HEK293T (cell line): Measurements from ENCODE around the gene ERI3.

Experiments
- ARNT ChIP-seq: fragments of 450-650 bp; IDR thresholded peaks from 2 replicates; pipeline ENCODE4 v1.6.1; 2017; ENCODE audit warnings: mild to moderate bottlenecking
- ELF4 ChIP-seq: fragments of 450-650 bp; IDR thresholded peaks from 2 replicates; pipeline ENCODE4 v1.6.1; 2017; ENCODE audit warnings: antibody characterized with exemption
- L3MBTL2 ChIP-seq: fragments of 450-650 bp; conservative IDR thresholded peaks from 2 replicates; pipeline ENCODE4 v1.6.1; 2016; ENCODE audit warnings: mild to moderate bottlenecking

DNA sequence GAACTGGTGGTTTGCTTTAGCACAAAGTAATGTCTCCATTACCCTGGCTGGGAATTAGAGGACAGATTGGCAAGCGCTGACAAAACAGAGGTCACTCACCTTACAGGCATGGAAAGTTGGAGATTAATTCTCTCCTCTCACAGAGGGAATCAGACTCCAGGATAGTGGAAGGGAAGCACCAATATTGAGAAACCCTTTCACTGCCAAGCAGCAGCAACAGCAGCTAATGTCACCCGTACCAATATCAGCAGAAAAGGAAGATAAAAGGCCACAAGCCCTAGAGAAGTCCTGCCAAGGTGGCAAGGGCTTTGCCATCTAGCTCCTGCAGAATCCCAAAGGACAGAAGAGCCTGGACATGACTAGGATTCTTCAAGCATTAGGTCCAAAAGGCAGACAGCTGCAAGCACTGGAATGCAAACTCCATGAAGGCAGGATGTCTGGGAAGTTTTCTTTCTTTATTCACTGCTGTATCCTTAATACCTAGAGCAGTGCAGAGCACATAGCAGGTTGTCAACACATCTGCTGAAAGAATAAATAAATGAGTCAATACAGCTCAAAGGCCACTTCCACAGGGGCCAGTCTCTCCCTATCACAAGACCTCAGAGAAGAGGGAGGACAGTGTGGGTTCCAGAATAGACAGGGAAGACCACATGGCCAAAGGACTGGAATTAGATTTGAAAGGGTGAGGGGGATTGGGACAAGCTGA lies 57.2 kb downstream of the ERI3 start:
- TF ChIP-seq ARNT (no peak), L3MBTL2 (no peak), ELF4 (no peak)
